ENCODE results near the gene MLEC.
"Not testable (repeated sequence)": the region's sequence is repeated elsewhere in the genome, so short reads cannot be mapped to it uniquely, and the experiment has no call there.

MLEC gene

GRCh38 chr12:120663741-120664140 is 23.2 kb upstream of the MLEC start:
- no peak for DNase-seq (ENCODE audit: low read depth)

GRCh38 chr12:120666571-120667390 is 20.2 kb upstream of the MLEC start:
- no peak for DNase-seq (ENCODE audit: low read depth)

- no peak for DNase-seq (ENCODE audit: low read depth)
These were observed 18.7 kb upstream of the MLEC start for GRCh38 chr12:120668091-120668867.

GRCh38 chr12:120668868-120669840 is 17.8 kb upstream of the MLEC start:
- no peak for DNase-seq (ENCODE audit: low read depth)

- DNase-seq (ENCODE audit: low read depth): not testable (repeated sequence)
These were observed 16.7 kb upstream of the MLEC start for GRCh38 chr12:120670237-120670636.

- no peak for DNase-seq (ENCODE audit: low read depth)
These were observed 16.3 kb upstream of the MLEC start for GRCh38 chr12:120670667-120671066.

- no peak for DNase-seq (ENCODE audit: low read depth)
These were observed 12.8 kb upstream of the MLEC start for GRCh38 chr12:120674097-120674636.

- DNase-seq (ENCODE audit: low read depth): no peak
These were observed 9.0 kb upstream of the MLEC start for GRCh38 chr12:120677765-120678473.

GRCh38 chr12:120678572-120678971 is 8.4 kb upstream of the MLEC start:
- DNase-seq (ENCODE audit: low read depth): no peak

- DNase-seq (ENCODE audit: low read depth): no peak
These were observed 6.7 kb upstream of the MLEC start for GRCh38 chr12:120680165-120680738.

GRCh38 chr12:120684523-120684932 is 2.4 kb upstream of the MLEC start:
- no peak for DNase-seq (ENCODE audit: low read depth)

- DNase-seq (ENCODE audit: low read depth): no peak
These were observed 1.4 kb upstream of the MLEC start for GRCh38 chr12:120685522-120685921.

GRCh38 chr12:120686151-120686689 is 729 bp upstream of the MLEC start:
- DNase-seq (ENCODE audit: low read depth): peak; percentile 93

- no peak for DNase-seq (ENCODE audit: low read depth)
These were observed 785 bp downstream of the MLEC start for GRCh38 chr12:120687578-120688289.

GRCh38 chr12:120688527-120689071 is 1.6 kb downstream of the MLEC start:
- no peak for DNase-seq (ENCODE audit: low read depth)

- no peak for DNase-seq (ENCODE audit: low read depth)
These were observed 2.6 kb downstream of the MLEC start for GRCh38 chr12:120689397-120690082.

- DNase-seq (ENCODE audit: low read depth): no peak
These were observed 3.1 kb downstream of the MLEC start for GRCh38 chr12:120690083-120690450.

- DNase-seq (ENCODE audit: low read depth): no peak
These were observed 4.0 kb downstream of the MLEC start for GRCh38 chr12:120690978-120691377.

- DNase-seq (ENCODE audit: low read depth): no peak
These were observed 5.6 kb downstream of the MLEC start for GRCh38 chr12:120692524-120693033.

All from stimulated activated CD8-positive, alpha-beta memory T cell treated with anti-CD3 and anti-CD28 coated beads, Interleukin-7, amount 100 ng/mL, for 24 hours (primary cell).